HG03520 (cell line): ENCODE measurements around the gene TSPAN9.

Source experiments
- ATAC-seq: cut with Tn5 transposase; IDR thresholded peaks from one replicate; pipeline ENCODE4 v1.9.1; 2021; ENCODE audit warnings: mild to moderate bottlenecking, moderate library complexity; ENCODE audit not compliant: unreplicated experiment

TSPAN9 gene

GRCh38 chr12:3265406-3265805 is 188.2 kb downstream of the TSPAN9 start:
- no peak for ATAC-seq

- ATAC-seq, result no peak
These were observed 189.5 kb downstream of the TSPAN9 start for GRCh38 chr12:3266638-3267037.

- ATAC-seq, result no peak
These were observed 190.5 kb downstream of the TSPAN9 start for GRCh38 chr12:3267690-3268089.

- ATAC-seq, result no peak
These were observed 192.4 kb downstream of the TSPAN9 start for GRCh38 chr12:3269594-3269993.

- ATAC-seq, result no peak
These were observed 194.0 kb downstream of the TSPAN9 start for GRCh38 chr12:3271146-3271545.

GRCh38 chr12:3271639-3272038 is 194.5 kb downstream of the TSPAN9 start:
- no peak for ATAC-seq

- no peak for ATAC-seq
These were observed 195.8 kb downstream of the TSPAN9 start for GRCh38 chr12:3272958-3273357.

- no peak for ATAC-seq
These were observed 196.3 kb downstream of the TSPAN9 start for GRCh38 chr12:3273409-3273853.

- ATAC-seq, result no peak
These were observed 197.5 kb downstream of the TSPAN9 start for GRCh38 chr12:3274664-3275063.

- ATAC-seq, result no peak
These were observed 198.2 kb downstream of the TSPAN9 start for GRCh38 chr12:3275171-3276041.

- ATAC-seq, result no peak
These were observed 199.0 kb downstream of the TSPAN9 start for GRCh38 chr12:3276226-3276625.

- no peak for ATAC-seq
These were observed 200.2 kb downstream of the TSPAN9 start for GRCh38 chr12:3277306-3277943.

- no peak for ATAC-seq
These were observed 201.7 kb downstream of the TSPAN9 start for GRCh38 chr12:3278681-3279414.

GRCh38 chr12:3279415-3279780 is 202.2 kb downstream of the TSPAN9 start:
- ATAC-seq, result no peak

GRCh38 chr12:3279832-3280231 is 202.7 kb downstream of the TSPAN9 start:
- ATAC-seq, result no peak

GRCh38 chr12:3280967-3281366 is 203.8 kb downstream of the TSPAN9 start:
- ATAC-seq, result no peak

GRCh38 chr12:3281588-3282383 is 204.6 kb downstream of the TSPAN9 start:
- ATAC-seq, result no peak

- no peak for ATAC-seq
These were observed 205.1 kb downstream of the TSPAN9 start for GRCh38 chr12:3282384-3282670.

- no peak for ATAC-seq
These were observed 206.0 kb downstream of the TSPAN9 start for GRCh38 chr12:3283137-3283680.

GRCh38 chr12:3284405-3284804 is 207.2 kb downstream of the TSPAN9 start:
- ATAC-seq, result no peak

- no peak for ATAC-seq
These were observed 208.4 kb downstream of the TSPAN9 start for GRCh38 chr12:3285570-3285969.
